Spleen (tissue), 7 donors: ENCODE data around the gene TXNDC15.
"Not testable (repeated sequence)": the region's sequence is repeated elsewhere in the genome, so short reads cannot be mapped to it uniquely, and the experiment has no call there.

ENCODE experiments used
- CTCF ChIP-seq, 11 experiments: fragments of 200-600 bp in 7 of 11; fragments of 450-650 bp in 4 of 11; sonication (generic) in 4 of 11; IDR thresholded peaks in 8 of 11; conservative IDR thresholded peaks in 3 of 11; 1 replicate in 7 of 11; 2 replicates in 4 of 11; pipeline versions ENCODE4 v1.4.0 to v1.8.0; 2016 to 2021; ENCODE audit warnings: antibody characterized with exemption in 11 of 11, inconsistent platforms in 4 of 11, mild to moderate bottlenecking in 1 of 11
- POLR2A ChIP-seq, 3 donors: fragments of 450-650 bp; IDR thresholded peaks; one replicate each; pipeline ENCODE4 v1.5.1; 2017; ENCODE audit warnings: antibody characterized with exemption in 3 of 3, mild to moderate bottlenecking in 1 of 3
- donor health status: DM: no; HTN: no; CAD: no; lungs with moderate emphysema.
- donor health status: DM: no; HTN: no; CAD: no.
- donor health status: DM: no; HTN: no; CAD: no.

- not testable (repeated sequence) for TF ChIP-seq POLR2A (IDR thresholded peaks at IDR 0.05); CTCF (IDR thresholded peaks at IDR 0.05 in 8 of 11, conservative IDR thresholded peaks at IDR 0.05 in 3 of 11)
Observed at GRCh38 chr5:134838361-134838760, 35.8 kb upstream of the TXNDC15 start.
